Measurements from ENCODE around the gene ABCB8. TPM values are rescaled to one million over a fixed set of nuclear protein-coding genes. Genes with fewer than 3 reads are reported as not detected.
A peak's percentile ranks its signal among the peaks of the same experiment; 100 is the strongest.

ABCB8 gene
- total RNA-seq, 1 donor from 2014 or later: 28.3 TPM

GRCh38 chr7:151062111-151062398 is 33.8 kb downstream of the ABCB8 start:
- peak overlapping the region; percentile 97 for H3K27ac ChIP-seq (replicated peaks)
- no peak for DNase-seq
- H3K27me3 ChIP-seq (ENCODE audit: low read depth): no peaks in the 10 kb centered on the region
- intact Hi-C loops (cut with micrococcal nuclease): no loop called here
- H3K36me3 ChIP-seq: peaks cover 30% of the 10 kb centered on the region
- peak overlapping the region; percentile 93 for H3K4me3 ChIP-seq
- no peak for TF ChIP-seq CTCF (IDR thresholded peaks at IDR 0.05; ENCODE audit: borderline replicate concordance)
- H3K9me3 ChIP-seq (replicated peaks): no peaks in the 10 kb centered on the region
- peaks cover 71% of the 10 kb centered on the region for H3K4me1 ChIP-seq

DNA sequence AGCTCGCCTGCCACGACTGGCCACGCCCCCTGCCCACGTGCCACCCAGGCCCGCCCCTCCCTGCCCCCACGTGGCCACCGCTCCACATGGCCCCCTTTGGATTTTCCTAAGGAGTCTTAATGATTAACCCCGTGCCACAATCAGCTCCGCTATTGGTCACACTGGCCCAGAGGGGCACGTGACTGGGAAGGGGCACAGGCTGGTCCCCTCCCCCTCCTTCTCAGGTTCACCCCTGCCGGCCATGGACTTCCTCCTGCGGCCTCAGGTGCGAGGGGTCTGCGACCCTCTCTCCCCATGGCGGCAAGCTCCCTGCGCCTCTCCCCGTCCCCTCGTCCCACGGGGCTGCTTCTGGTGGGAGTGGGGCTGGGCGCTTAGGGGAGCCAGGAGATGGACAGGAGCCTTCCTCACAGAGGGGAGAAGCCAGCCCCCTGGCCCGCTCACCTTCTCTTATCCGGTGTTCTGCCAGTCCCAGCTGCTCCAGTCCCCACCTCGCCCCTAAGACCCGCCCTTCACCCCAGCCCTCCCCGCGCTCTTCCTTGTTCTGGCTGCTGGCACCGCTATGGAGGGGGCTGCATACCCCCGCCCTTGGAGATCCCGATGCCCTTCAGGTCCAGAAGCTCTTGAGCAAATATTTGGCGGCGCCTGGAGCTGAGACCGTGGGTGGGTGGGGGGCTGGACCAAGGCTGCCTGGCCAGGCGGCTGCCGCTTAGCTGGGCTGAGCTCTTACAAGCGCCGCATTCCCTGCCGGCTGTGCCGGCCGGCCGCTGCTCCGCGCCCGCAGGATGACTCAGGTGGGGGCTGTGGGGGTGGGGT is 34.4 kb downstream of the ABCB8 start:
- Histone ChIP-seq H3K4me1 (peaks cover 66% of the 10 kb centered on the region), H3K9me3 (replicated peaks) (no peaks in the 10 kb centered on the region), H3K4me3 (peak overlapping the region; percentile 93), H3K27me3 (ENCODE audit: low read depth) (no peaks in the 10 kb centered on the region), H3K36me3 (peaks cover 35% of the 10 kb centered on the region), H3K27ac (replicated peaks) (peak overlapping the region; percentile 67)
- intact Hi-C loops (cut with micrococcal nuclease): no loop called here
- DNase-seq: no peak
- TF ChIP-seq CTCF (IDR thresholded peaks at IDR 0.05; ENCODE audit: borderline replicate concordance): no peak

DNA sequence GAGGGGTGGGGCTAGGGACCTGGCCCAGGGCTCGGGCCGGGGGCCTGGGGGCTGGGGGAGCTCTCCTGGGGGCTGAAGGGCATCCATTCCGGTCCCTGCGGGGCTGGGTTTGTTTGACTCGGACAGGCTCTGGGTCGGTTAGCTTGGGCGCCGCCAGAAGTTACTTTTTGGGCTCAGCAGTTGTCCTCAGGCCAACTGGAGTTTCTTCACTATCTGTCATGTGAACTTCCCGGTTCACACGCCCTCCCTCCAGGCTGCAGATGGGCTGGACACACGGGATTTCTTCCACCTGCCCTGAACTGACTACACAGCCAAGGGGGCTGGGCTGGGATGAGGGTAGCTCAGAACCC is 34.9 kb downstream of the ABCB8 start:
- Histone ChIP-seq H3K4me1 (peaks cover 65% of the 10 kb centered on the region), H3K27me3 (ENCODE audit: low read depth) (no peaks in the 10 kb centered on the region), H3K9me3 (replicated peaks) (no peaks in the 10 kb centered on the region), H3K36me3 (peaks cover 41% of the 10 kb centered on the region), H3K27ac (replicated peaks) (peak overlapping the region; percentile 67), H3K4me3 (peak overlapping the region; percentile 93)
- intact Hi-C loops (cut with micrococcal nuclease): no loop called here
- TF ChIP-seq CTCF (IDR thresholded peaks at IDR 0.05; ENCODE audit: borderline replicate concordance): no peak
- DNase-seq: no peak

- intact Hi-C loops (cut with micrococcal nuclease): no loop called here
- peaks cover 54% of the 10 kb centered on the region for H3K4me1 ChIP-seq
- no peaks in the 10 kb centered on the region for H3K9me3 ChIP-seq (replicated peaks)
- no peak for DNase-seq
- no peaks in the 10 kb centered on the region for H3K27me3 ChIP-seq (ENCODE audit: low read depth)
- H3K36me3 ChIP-seq: peaks cover 54% of the 10 kb centered on the region
- no peak overlapping the region for H3K27ac ChIP-seq (replicated peaks)
- no peak overlapping the region for H3K4me3 ChIP-seq
- no peak for TF ChIP-seq CTCF (IDR thresholded peaks at IDR 0.05; ENCODE audit: borderline replicate concordance)
These were observed 36.2 kb downstream of the ABCB8 start for GRCh38 chr7:151064454-151064853.

DNA sequence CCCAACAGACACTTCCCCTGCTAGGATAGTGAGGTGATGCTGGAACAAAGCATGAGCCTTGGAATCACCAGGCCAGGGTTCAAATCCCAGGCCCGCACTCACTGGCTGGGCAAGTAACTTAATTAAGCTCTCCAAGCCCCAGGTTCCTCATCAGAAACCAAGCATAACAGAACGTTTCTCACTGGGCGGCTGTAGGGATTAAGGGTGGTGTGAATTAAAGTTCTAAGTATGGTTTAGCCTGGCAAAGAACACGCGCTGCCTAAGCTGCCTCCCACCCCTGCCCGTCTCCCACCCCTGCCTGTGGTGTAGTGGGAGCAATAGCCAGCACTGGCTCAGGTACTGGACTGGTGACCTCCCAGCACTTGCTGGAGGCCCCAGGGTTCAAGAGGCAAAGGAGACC is 36.7 kb downstream of the ABCB8 start:
- DNase-seq: no peak
- no peak for TF ChIP-seq CTCF (IDR thresholded peaks at IDR 0.05; ENCODE audit: borderline replicate concordance)
- Histone ChIP-seq H3K4me3 (no peak overlapping the region), H3K4me1 (peaks cover 48% of the 10 kb centered on the region), H3K36me3 (peaks cover 59% of the 10 kb centered on the region), H3K27ac (replicated peaks) (no peak overlapping the region), H3K9me3 (replicated peaks) (no peaks in the 10 kb centered on the region), H3K27me3 (ENCODE audit: low read depth) (no peaks in the 10 kb centered on the region)
- intact Hi-C loops (cut with micrococcal nuclease): no loop called here

Data from left ventricle myocardium inferior (tissue), 1 donor.